Left hindlimb (tissue), 1 donor: ENCODE measurements around the gene ARL16.
A peak's percentile ranks its signal among the peaks of the same experiment; 100 is the strongest.

ENCODE experiments used
- DNase-seq: peaks from one replicate; pipeline ENCODE4 v3.0.0-alpha.2; 2018

Gene ARL16

DNA sequence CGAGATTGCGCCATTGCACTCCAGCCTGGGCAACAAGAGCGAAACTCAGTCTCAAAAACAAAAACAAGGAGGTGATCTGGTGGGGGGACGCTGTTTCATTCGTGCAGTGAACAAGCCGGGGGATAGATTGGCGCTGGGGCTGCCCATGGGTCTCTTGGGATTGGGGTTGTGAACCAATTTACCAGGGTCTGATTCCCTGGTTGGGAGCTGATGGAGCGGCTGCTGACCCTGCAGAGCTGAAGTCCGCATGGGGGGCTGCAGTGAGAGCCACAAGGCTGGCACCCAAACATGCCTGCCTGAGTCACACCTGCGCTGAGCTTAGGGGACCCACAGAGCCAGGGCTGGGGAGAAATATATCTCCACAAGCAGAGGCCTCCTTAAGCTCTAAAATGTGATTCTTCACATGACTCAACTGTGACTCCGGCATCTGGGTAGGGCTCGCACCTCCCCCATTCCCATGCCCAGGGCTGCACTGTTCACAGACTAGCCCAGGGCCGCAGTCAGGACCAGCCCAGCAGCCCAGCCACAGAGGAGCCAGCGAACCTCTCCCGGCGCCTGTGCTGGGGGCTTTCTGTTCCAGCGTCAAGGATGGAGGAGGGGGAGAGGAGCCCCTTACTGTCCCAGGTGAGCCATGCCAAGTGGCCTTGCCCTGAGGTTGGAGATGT is 41.6 kb downstream of the ARL16 start:
- no peak for DNase-seq

DNA sequence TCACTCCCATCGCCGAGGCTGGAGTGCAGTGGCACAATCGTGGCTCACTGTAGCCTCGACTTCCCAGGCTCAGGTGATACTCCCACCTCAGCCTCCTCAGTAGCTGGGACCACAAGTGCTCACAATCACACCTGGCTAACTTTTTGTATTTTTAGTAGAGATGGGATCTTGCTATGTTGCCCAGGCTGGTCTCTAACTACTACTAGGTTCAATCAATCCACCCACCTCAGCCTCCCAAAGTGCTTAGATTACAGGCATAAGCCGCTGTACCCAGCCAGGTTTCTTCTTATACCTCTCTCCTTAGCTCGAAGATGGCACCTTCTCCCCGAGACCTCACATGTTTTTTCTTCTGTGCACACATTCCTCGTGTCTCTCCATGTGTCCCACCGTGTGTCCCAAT is 43.6 kb downstream of the ARL16 start:
- DNase-seq = no peak

DNA sequence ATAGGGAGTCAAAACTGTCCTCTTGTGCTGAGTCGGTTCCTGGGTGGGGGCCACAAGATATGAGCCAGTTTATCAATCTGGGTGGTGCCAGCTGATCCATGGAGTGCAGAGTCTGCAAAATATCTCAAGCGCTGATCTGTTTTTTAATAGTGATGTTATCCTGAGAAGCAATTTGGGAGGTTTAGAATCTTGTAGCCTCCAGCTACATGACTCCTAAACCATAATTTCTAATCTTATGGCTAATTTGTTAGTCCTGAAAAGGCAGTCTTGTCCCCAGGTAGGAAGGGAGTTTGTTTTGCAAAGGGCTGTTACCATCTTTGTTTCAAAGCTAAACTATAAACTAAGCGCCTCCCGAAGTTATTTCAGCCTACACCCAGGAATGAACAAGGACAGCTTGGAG is 44.9 kb downstream of the ARL16 start:
- DNase-seq = no peak

DNA sequence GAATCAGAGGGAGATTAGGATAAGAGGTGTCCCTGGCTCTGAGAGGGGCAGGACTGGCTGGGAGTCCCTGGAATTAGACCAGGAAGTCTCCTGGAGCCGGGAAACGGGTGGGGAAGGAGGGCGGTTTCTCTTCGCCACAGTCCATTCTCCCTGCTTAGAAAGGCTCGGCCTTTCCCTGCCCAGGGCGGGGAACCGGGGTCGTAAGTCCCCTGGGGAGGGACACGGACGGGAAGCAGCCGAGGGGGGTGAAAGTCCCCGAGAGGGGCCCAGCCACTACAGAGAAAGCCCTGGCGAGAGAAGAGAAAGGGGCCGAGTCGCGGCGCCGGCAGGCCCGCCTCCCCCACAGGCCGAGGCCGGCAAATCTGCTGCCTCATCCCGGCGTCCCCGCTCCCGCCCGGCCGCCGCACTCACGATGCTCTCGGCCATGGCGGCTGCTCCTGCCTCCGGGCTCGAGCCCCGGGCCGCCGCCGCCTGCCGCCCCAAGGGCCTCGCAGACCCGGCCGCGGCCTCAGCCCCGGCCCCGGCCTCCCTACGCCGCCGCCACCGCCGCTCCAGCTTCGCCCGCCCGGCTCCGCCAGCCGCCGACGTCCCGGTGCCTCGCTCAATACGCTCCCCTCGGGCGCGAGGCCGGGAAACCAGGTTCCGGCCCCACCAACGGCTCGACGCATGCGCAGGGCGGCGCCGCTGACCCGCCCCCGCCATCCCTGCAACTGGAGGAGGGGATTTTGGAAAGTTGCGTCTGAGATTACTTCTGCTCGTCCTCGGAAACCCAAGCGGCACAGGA is 46.9 kb downstream of the ARL16 start, which contains the start of the genes NPLOC4 and TSPAN10:
Gene NPLOC4 (minus strand): TSS at position 608 of the 784 bp plus-strand sequence. CDS start 182 bp downstream, at position 426.
Gene TSPAN10 (plus strand): TSS at position 692 of the 784 bp plus-strand sequence. CDS start 5,217 bp downstream, outside the sequence.
- peak; percentile 90 for DNase-seq

DNA sequence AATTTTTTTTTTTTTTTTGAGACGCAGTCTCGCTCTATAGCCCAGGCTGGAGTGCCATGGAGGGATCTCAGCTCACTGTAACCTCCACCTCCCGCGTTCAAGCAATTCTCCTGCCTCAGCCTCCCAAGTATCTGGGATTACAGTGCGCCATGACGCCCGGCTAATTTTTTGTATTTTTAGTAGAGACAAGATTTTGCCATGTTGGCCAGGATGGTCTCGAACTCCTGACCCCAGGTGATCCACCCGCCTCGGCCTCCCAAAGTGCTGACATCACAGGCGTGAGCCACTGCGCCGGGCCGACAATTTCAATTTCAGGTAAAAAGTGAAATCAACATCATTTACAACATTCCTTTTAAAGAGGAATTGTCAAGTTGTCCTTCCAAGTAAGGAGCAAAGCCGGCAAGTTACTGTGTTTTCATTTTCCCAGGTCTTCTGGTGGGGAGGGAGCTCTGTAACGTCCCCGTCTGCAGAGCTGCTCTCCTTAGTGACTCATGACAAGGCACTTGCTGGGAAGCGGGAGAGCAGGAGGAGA is 47.6 kb downstream of the ARL16 start:
- no peak for DNase-seq

DNA sequence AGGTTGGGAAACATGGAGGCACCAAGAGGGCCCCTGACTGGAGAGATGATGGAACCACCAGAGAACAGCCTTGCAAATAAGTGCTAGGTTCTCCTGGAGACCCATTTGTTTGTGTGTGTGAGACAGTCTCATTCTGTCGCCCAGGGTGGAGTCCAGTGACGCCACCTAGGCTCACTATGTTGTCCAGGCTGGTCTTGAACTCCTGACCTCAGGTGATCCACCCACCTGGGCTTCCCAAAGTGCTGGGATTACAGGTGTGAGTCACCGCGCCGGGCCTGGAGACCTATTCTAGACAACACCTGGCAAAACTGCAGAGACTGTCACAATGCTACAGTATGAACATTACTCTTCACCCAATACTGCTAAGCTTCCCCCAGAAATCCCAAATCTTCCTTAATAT is 48.2 kb downstream of the ARL16 start:
- no peak for DNase-seq

DNA sequence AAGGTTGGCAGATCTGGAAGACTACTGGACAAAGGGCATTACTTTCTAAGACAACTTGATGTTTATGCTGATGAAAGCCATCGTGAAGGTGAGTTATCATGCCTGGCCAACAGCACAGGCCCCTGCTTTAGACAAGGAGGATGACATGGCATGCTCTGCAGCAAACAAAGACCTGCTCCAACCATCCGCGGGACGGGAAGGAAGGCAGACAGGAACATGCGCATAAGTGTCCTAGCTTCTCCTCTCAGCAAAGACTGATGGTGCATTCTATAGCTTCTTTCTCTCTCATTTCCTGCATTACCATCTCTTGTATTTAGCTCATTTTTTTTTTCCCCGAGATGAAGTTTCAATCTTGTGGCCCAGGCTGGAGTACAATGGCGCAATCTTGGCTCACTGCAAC is 52.1 kb downstream of the ARL16 start:
- no peak for DNase-seq
